HG03108 (cell line): ENCODE data around the gene VPS13D.

Experiments used
- ATAC-seq: cut with Tn5 transposase; IDR thresholded peaks from one replicate; pipeline ENCODE4 v1.9.1; 2021; ENCODE audit warnings: moderate library complexity; ENCODE audit not compliant: unreplicated experiment

VPS13D gene

GRCh38 chr1:12229835-12230548 is at the start of gene VPS13D:
TSS of gene VPS13D (plus strand) at chr1:12230030. CDS start at chr1:12234267, 4,237 bp downstream.
- peak; percentile 91 for ATAC-seq

GRCh38 chr1:12180315-12180714 is 49.5 kb upstream of the VPS13D start:
- ATAC-seq: no peak

GRCh38 chr1:12180903-12181302 is 48.9 kb upstream of the VPS13D start:
- no peak for ATAC-seq

- no peak for ATAC-seq
These were observed 48.3 kb upstream of the VPS13D start for GRCh38 chr1:12181568-12181967.

- no peak for ATAC-seq
These were observed 47.3 kb upstream of the VPS13D start for GRCh38 chr1:12182410-12182984.

- ATAC-seq: no peak
These were observed 46.6 kb upstream of the VPS13D start for GRCh38 chr1:12183095-12183794.

GRCh38 chr1:12184008-12184681 is 45.7 kb upstream of the VPS13D start:
- ATAC-seq: no peak

- ATAC-seq: no peak
These were observed 44.6 kb upstream of the VPS13D start for GRCh38 chr1:12185036-12185917.

- no peak for ATAC-seq
These were observed 43.7 kb upstream of the VPS13D start for GRCh38 chr1:12185918-12186678.

GRCh38 chr1:12186679-12186985 is 43.2 kb upstream of the VPS13D start:
- no peak for ATAC-seq

GRCh38 chr1:12188115-12188514 is 41.7 kb upstream of the VPS13D start:
- no peak for ATAC-seq

- no peak for ATAC-seq
These were observed 41.0 kb upstream of the VPS13D start for GRCh38 chr1:12188657-12189327.

- ATAC-seq: no peak
These were observed 40.5 kb upstream of the VPS13D start for GRCh38 chr1:12189328-12189682.

- no peak for ATAC-seq
These were observed 38.4 kb upstream of the VPS13D start for GRCh38 chr1:12191242-12192032.

GRCh38 chr1:12194666-12195216 is 35.1 kb upstream of the VPS13D start:
- no peak for ATAC-seq

GRCh38 chr1:12195416-12195815 is 34.4 kb upstream of the VPS13D start:
- ATAC-seq: no peak

- ATAC-seq: no peak
These were observed 33.0 kb upstream of the VPS13D start for GRCh38 chr1:12196641-12197482.

- ATAC-seq: no peak
These were observed 32.3 kb upstream of the VPS13D start for GRCh38 chr1:12197483-12197880.
